ENCODE results near the gene LDLRAD2.
"Not testable (repeated sequence)": the region's sequence is repeated elsewhere in the genome, so short reads cannot be mapped to it uniquely, and the experiment has no call there.

LDLRAD2 gene

DNA sequence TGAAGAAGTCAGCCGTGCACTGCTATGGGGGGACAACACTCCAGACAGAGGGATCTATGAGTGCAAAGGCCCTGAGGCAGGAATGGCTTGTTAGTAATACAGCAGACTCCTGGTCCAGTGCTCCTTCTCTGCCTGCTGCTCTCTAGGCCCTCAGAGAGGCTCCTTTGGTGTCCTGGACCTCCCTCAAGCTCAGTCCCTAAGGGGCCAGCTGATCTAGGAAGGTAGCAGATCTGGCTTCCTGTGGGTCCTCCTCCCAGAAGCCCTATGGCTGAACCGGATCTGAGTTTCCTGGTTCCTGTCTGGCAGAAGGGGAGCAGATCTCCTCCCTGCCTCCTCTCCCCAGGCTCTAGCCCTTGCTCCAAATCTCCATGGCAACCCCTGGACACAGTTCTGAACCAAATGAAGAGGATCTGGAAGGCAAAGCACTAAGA is at the start of gene LDLRAD2:
Gene LDLRAD2, plus strand, starts transcription at position 391 of the 431 bp plus-strand sequence. CDS start 187 bp downstream, outside the sequence.
- intact Hi-C loops (cut with micrococcal nuclease) = loop anchor here (2.0 kb wide), 1 partner anchor 27 kb away; no protein-coding TSS in a partner anchor
- Mint-ChIP-seq H3K27me3 (peaks cover 15% of the 10 kb centered on the region), H3K27ac (no peak within 1 kb of the TSS), H3K36me3 (ENCODE audit: low read depth) (no peaks in the 10 kb centered on the region), H3K9me3 (no peaks in the 10 kb centered on the region), H3K4me3 (no peak within 1 kb of the TSS), H3K4me1 (ENCODE audit: low read depth) (peaks cover 31% of the 10 kb centered on the region)

DNA sequence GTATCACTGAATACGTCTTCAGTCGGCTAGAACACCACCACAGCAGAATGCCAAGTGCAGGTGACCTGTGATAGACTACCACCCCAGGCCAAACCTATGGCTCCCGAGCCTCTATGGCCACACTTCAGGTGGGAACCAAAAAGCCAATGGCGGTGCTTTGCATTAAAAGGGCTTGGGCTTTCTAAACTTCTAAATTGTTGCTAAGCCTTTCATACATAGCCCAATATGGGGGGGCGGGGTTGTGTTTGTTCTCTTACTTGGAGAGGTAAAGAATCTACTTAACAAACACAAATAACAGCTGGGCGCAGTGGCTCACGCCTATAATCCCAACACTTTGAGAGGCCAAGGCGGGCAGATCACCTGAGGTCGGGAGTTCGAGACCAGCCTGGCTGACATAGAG is 48.8 kb upstream of the LDLRAD2 start:
- no peak overlapping the region for H3K4me3 Mint-ChIP-seq
- no peak overlapping the region for H3K27ac Mint-ChIP-seq
- H3K9me3 Mint-ChIP-seq = no peaks in the 10 kb centered on the region
- H3K36me3 Mint-ChIP-seq (ENCODE audit: low read depth) = peaks cover 6% of the 10 kb centered on the region
- H3K4me1 Mint-ChIP-seq (ENCODE audit: low read depth) = peaks cover 73% of the 10 kb centered on the region
- intact Hi-C loops (cut with micrococcal nuclease) = no loop called here
- no peaks in the 10 kb centered on the region for H3K27me3 Mint-ChIP-seq

DNA sequence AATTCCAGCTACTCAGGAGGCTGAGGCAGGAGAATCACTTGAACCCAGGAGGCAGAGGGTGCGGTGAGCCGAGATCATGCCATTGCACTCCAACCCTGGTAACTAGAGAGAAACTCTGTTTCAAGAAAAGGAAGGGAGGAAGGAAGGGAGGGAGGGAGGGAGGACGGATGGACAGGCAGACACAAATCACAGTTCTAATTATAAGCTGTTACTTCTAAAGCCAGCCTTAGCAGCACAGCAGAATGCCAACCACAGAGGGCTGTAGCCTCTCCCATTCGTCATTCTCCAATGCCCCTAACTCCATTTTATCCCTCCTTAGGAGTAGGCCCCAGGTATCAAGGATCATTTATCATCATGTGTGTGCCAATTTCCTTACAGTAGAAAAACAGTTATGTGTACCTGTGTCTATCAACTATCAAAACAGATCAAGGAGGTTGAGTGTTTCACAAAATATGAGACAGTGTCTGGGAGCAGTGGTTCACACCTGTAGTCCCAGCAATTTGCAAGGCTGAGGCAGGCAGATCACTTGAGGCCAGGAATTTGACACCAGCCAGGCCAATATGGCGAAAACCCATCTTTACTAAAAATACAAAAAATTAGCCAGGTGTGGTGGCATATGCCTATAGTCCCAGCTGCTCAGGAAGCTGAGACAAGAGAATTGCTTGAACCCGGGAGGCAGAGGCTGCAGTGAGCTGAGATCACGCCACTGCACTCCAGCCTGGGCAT is 48.2 kb upstream of the LDLRAD2 start:
- H3K27me3 Mint-ChIP-seq = no peaks in the 10 kb centered on the region
- no peak overlapping the region for H3K27ac Mint-ChIP-seq
- peaks cover 10% of the 10 kb centered on the region for H3K36me3 Mint-ChIP-seq (ENCODE audit: low read depth)
- intact Hi-C loops (cut with micrococcal nuclease) = no loop called here
- H3K4me3 Mint-ChIP-seq = no peak overlapping the region
- H3K9me3 Mint-ChIP-seq = no peaks in the 10 kb centered on the region
- H3K4me1 Mint-ChIP-seq (ENCODE audit: low read depth) = peaks cover 75% of the 10 kb centered on the region

DNA sequence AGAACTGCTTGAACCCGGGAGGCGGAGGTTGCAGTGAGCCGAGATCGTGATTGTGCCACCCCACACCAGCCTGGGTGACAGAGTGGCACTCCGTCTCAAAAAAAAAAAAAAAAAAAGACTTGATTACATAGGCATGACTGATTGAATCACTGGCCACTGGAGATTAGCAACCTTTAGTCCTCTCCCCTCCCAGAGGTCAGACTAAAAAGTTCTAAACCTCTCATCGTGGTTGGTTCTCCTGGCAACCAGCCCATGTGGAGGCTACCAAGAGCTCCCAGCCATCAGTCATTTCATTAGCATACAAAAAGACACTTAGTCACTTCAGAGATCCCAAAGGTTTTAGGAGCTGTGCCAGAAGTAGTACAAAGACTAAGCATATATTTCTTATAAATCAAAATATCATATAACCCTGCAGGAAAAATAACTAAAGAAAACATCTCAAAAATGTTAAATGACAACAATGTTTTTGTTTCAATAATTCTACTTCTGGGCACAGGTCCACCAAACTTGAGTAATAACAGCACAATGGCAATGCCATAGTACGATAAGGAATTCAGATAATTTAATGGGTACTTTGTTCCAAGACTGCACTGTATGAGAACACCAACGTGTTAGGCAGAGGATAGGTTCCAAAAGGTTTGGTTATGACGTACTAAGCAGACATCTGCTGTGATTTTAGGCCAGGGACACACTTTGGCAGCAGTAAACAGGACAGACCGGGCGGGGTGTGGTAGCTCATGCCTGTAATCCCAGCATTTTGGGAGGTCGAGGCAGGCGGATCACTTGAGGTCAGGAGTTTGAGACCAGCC is 47.2 kb upstream of the LDLRAD2 start:
- H3K4me3 Mint-ChIP-seq = no peak overlapping the region
- H3K36me3 Mint-ChIP-seq (ENCODE audit: low read depth) = peaks cover 13% of the 10 kb centered on the region
- peaks cover 75% of the 10 kb centered on the region for H3K4me1 Mint-ChIP-seq (ENCODE audit: low read depth)
- no peaks in the 10 kb centered on the region for H3K27me3 Mint-ChIP-seq
- intact Hi-C loops (cut with micrococcal nuclease) = no loop called here
- H3K9me3 Mint-ChIP-seq = no peaks in the 10 kb centered on the region
- no peak overlapping the region for H3K27ac Mint-ChIP-seq

DNA sequence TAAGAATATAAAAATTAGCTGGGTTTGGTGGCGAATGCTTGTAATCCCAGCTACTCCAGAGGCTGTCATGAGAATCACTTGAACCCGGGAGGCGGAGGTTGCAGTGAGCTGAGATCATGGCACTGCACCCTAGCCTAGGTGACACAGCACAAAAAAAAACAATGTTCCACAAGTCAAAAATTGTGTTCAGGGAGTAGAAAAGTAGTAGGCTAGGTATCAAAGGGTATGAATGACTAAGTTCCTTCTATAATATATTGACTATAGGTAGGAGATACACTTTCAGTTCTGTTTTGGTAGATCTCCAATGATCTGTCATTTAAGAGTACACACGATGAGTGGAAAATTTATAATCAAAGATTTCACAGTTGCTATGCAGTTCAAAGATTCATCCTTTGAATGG is 45.9 kb upstream of the LDLRAD2 start:
- no peaks in the 10 kb centered on the region for H3K9me3 Mint-ChIP-seq
- peaks cover 78% of the 10 kb centered on the region for H3K4me1 Mint-ChIP-seq (ENCODE audit: low read depth)
- no peak overlapping the region for H3K27ac Mint-ChIP-seq
- intact Hi-C loops (cut with micrococcal nuclease) = no loop called here
- H3K27me3 Mint-ChIP-seq = no peaks in the 10 kb centered on the region
- no peak overlapping the region for H3K4me3 Mint-ChIP-seq
- H3K36me3 Mint-ChIP-seq (ENCODE audit: low read depth) = peaks cover 13% of the 10 kb centered on the region

GRCh38 chr1:21767106-21767505 is 45.0 kb upstream of the LDLRAD2 start:
- Mint-ChIP-seq H3K36me3 (ENCODE audit: low read depth) (peaks cover 13% of the 10 kb centered on the region), H3K4me1 (ENCODE audit: low read depth) (peaks cover 81% of the 10 kb centered on the region), H3K27ac (peak overlapping the region; percentile 73)
- H3K4me3 Mint-ChIP-seq; intact Hi-C loops (cut with micrococcal nuclease); H3K9me3 Mint-ChIP-seq; H3K27me3 Mint-ChIP-seq: not testable (repeated sequence)

- no peaks in the 10 kb centered on the region for H3K9me3 Mint-ChIP-seq
- H3K27ac Mint-ChIP-seq = peak overlapping the region; percentile 28
- H3K4me3 Mint-ChIP-seq = no peak overlapping the region
- peaks cover 13% of the 10 kb centered on the region for H3K36me3 Mint-ChIP-seq (ENCODE audit: low read depth)
- no peaks in the 10 kb centered on the region for H3K27me3 Mint-ChIP-seq
- intact Hi-C loops (cut with micrococcal nuclease) = no loop called here
- peaks cover 68% of the 10 kb centered on the region for H3K4me1 Mint-ChIP-seq (ENCODE audit: low read depth)
Observed at GRCh38 chr1:21770201-21770600, 41.9 kb upstream of the LDLRAD2 start.

- intact Hi-C loops (cut with micrococcal nuclease); H3K9me3 Mint-ChIP-seq; H3K27me3 Mint-ChIP-seq; H3K4me3 Mint-ChIP-seq: not testable (repeated sequence)
- H3K4me1 Mint-ChIP-seq (ENCODE audit: low read depth) = peaks cover 64% of the 10 kb centered on the region
- peaks cover 11% of the 10 kb centered on the region for H3K36me3 Mint-ChIP-seq (ENCODE audit: low read depth)
- H3K27ac Mint-ChIP-seq = peak overlapping the region; percentile 28
Observed at GRCh38 chr1:21770602-21771001, 41.5 kb upstream of the LDLRAD2 start.

DNA sequence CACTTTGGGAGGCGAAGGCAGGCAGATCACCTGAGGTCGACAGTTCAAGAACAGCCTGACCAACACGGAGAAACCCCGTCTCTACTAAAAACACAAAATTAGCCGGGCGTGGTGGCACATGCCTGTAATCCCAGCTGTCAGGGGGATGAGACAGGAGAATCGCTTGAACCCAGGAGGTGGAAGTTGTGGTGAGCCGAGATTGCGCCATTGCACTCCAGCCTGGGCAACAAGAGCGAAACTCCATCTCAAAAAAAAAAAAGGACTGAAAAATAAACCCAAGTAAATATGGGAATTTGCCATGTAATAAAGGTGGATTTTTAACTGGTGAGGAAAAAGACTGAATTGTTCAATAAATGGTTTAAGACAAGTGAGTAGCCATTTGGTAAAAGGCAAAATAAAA is 40.4 kb upstream of the LDLRAD2 start:
- intact Hi-C loops (cut with micrococcal nuclease) = not testable (repeated sequence)
- Mint-ChIP-seq H3K27ac (peak overlapping the region; percentile 63), H3K4me3 (peak overlapping the region; percentile 52)

DNA sequence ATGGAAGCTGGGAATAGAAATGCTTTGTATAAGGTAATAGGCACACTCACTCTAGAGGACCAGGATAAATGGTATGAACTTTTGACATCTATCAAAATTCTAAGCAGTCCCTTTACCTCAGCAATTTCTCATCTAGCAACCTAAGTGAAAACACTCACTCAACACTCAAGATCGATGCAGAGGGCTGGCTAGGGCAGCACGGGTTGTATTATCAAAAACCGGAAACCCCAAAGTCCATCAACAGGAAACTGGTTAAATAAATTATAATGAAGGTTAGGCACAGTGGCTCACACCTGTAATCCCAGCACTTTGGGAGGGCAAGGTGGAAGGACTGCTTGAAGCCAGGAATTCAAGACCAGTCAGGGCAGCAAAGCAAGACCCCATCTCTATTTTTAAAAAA is 38.5 kb upstream of the LDLRAD2 start:
- peaks cover 60% of the 10 kb centered on the region for H3K4me1 Mint-ChIP-seq (ENCODE audit: low read depth)

More for the DNA sequence above, 40.4 kb upstream of the LDLRAD2 start:
- peaks cover 63% of the 10 kb centered on the region for H3K4me1 Mint-ChIP-seq (ENCODE audit: low read depth)
- not testable (repeated sequence) for H3K9me3 Mint-ChIP-seq, H3K27me3 Mint-ChIP-seq
- peaks cover 14% of the 10 kb centered on the region for H3K36me3 Mint-ChIP-seq (ENCODE audit: low read depth)

GRCh38 chr1:21774835-21775549 is 37.1 kb upstream of the LDLRAD2 start:
- peaks cover 11% of the 10 kb centered on the region for H3K36me3 Mint-ChIP-seq (ENCODE audit: low read depth)
- H3K27me3 Mint-ChIP-seq = no peaks in the 10 kb centered on the region
- intact Hi-C loops (cut with micrococcal nuclease) = no loop called here
- H3K9me3 Mint-ChIP-seq = no peaks in the 10 kb centered on the region
- H3K4me3 Mint-ChIP-seq = no peak overlapping the region
- no peak overlapping the region for H3K27ac Mint-ChIP-seq
- H3K4me1 Mint-ChIP-seq (ENCODE audit: low read depth) = peaks cover 53% of the 10 kb centered on the region

More for the DNA sequence above, 38.5 kb upstream of the LDLRAD2 start:
- Mint-ChIP-seq H3K27me3 (no peaks in the 10 kb centered on the region), H3K27ac (peak overlapping the region; percentile 63), H3K9me3 (no peaks in the 10 kb centered on the region), H3K4me3 (no peak overlapping the region), H3K36me3 (ENCODE audit: low read depth) (peaks cover 17% of the 10 kb centered on the region)
- intact Hi-C loops (cut with micrococcal nuclease) = no loop called here

DNA sequence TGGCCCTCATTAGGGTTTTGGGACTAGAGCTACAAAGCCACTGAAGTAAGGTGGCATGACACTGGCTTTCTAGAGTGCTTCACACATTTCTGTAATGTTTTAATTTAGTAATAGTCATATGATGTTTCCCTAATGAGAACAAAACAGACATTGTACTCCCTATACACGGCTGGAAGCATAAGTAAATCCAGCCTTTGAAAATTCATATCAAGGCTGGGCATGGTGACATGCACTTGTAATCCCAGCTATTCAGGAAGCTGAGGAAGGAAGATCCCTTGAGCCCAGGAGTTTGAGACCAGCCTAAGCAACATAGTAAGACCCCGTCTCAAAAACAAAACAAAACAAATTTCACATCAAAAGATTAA is 36.5 kb upstream of the LDLRAD2 start:
- no peak overlapping the region for H3K27ac Mint-ChIP-seq
- H3K27me3 Mint-ChIP-seq = no peaks in the 10 kb centered on the region
- peaks cover 53% of the 10 kb centered on the region for H3K4me1 Mint-ChIP-seq (ENCODE audit: low read depth)
- H3K36me3 Mint-ChIP-seq (ENCODE audit: low read depth) = peaks cover 11% of the 10 kb centered on the region
- H3K4me3 Mint-ChIP-seq = no peak overlapping the region
- no peaks in the 10 kb centered on the region for H3K9me3 Mint-ChIP-seq
- intact Hi-C loops (cut with micrococcal nuclease) = no loop called here

GRCh38 chr1:21775985-21776562 is 36.0 kb upstream of the LDLRAD2 start:
- Mint-ChIP-seq H3K36me3 (ENCODE audit: low read depth) (peaks cover 11% of the 10 kb centered on the region), H3K9me3 (no peaks in the 10 kb centered on the region), H3K4me1 (ENCODE audit: low read depth) (peaks cover 50% of the 10 kb centered on the region), H3K27ac (no peak overlapping the region), H3K27me3 (no peaks in the 10 kb centered on the region), H3K4me3 (no peak overlapping the region)
- intact Hi-C loops (cut with micrococcal nuclease) = no loop called here

GRCh38 chr1:21776925-21777324 is 35.1 kb upstream of the LDLRAD2 start:
- intact Hi-C loops (cut with micrococcal nuclease); H3K4me3 Mint-ChIP-seq; H3K9me3 Mint-ChIP-seq; H3K27me3 Mint-ChIP-seq; H3K27ac Mint-ChIP-seq: not testable (repeated sequence)
- Mint-ChIP-seq H3K4me1 (ENCODE audit: low read depth) (peaks cover 47% of the 10 kb centered on the region), H3K36me3 (ENCODE audit: low read depth) (peaks cover 14% of the 10 kb centered on the region)
